WI38 (cell line): ENCODE measurements around the gene PPEF1.
"Not testable (repeated sequence)": the region's sequence is repeated elsewhere in the genome, so short reads cannot be mapped to it uniquely, and the experiment has no call there.

Experiments used
- H3K4me3 ChIP-seq: 2 replicates; pipeline ENCODE4 v1.5.1; 2011; ENCODE audit warnings: low read depth, mild to moderate bottlenecking, control low read depth, low read length
- CTCF ChIP-seq: IDR thresholded peaks from 2 replicates; pipeline ENCODE4 v1.5.1; 2012; ENCODE audit warnings: low read depth, mild to moderate bottlenecking, control low read depth, low read length

Gene PPEF1

GRCh38 chrX:18761750-18762149 lies 54.3 kb downstream of the PPEF1 start:
- TF ChIP-seq CTCF = no peak
- H3K4me3 ChIP-seq = no peak overlapping the region

GRCh38 chrX:18763106-18763505 lies 55.7 kb downstream of the PPEF1 start:
- H3K4me3 ChIP-seq = not testable (repeated sequence)

GRCh38 chrX:18769364-18769763 lies 61.9 kb downstream of the PPEF1 start:
- no peak for TF ChIP-seq CTCF
- no peak overlapping the region for H3K4me3 ChIP-seq

GRCh38 chrX:18769812-18770573 lies 62.5 kb downstream of the PPEF1 start:
- no peak overlapping the region for H3K4me3 ChIP-seq
- no peak for TF ChIP-seq CTCF

- no peak for TF ChIP-seq CTCF
- no peak overlapping the region for H3K4me3 ChIP-seq
These were observed 82.5 kb downstream of the PPEF1 start for GRCh38 chrX:18789916-18790315.

- no peak for TF ChIP-seq CTCF
- no peak overlapping the region for H3K4me3 ChIP-seq
These were observed 85.4 kb downstream of the PPEF1 start for GRCh38 chrX:18792828-18793227.

- no peak for TF ChIP-seq CTCF
- H3K4me3 ChIP-seq = no peak overlapping the region
These were observed 86.2 kb downstream of the PPEF1 start for GRCh38 chrX:18793601-18794089.

- H3K4me3 ChIP-seq = no peak overlapping the region
- no peak for TF ChIP-seq CTCF
These were observed 89.7 kb downstream of the PPEF1 start for GRCh38 chrX:18797141-18797540.
